DOHH2 (cell line): ENCODE data around the gene NSG2.

Experiments
- H3F3A ChIP-seq: fragments of 200-600 bp; sonication (generic), shearing (Covaris generic); 2 replicates; pipeline ENCODE4 v1.6.0; 2016; ENCODE audit warnings: antibody characterized with exemption, mild to moderate bottlenecking; ENCODE audit not compliant: control insufficient read depth, insufficient read depth
- H3K27ac ChIP-seq: fragments of 200-600 bp; sonication (generic); 2 replicates; pipeline ENCODE4 v1.5.1; 2014; ENCODE audit warnings: low read depth, mild to moderate bottlenecking, low read length, moderate library complexity
- H3K27me3 ChIP-seq: fragments of 200-600 bp; sonication (generic); 2 replicates; pipeline ENCODE4 v1.6.1; 2014; ENCODE audit warnings: mild to moderate bottlenecking, low read length, mixed read lengths; ENCODE audit not compliant: control insufficient read depth
- H3K36me3 ChIP-seq: fragments of 200-600 bp; sonication (generic); 2 replicates; pipeline ENCODE4 v1.6.1; 2014; ENCODE audit warnings: mild to moderate bottlenecking, low read length, moderate library complexity, mixed read lengths; ENCODE audit not compliant: control insufficient read depth
- H3K4me1 ChIP-seq: fragments of 200-600 bp; sonication (generic); 2 replicates; pipeline ENCODE4 v1.6.1; 2014; ENCODE audit warnings: mild to moderate bottlenecking, low read length, mixed read lengths; ENCODE audit not compliant: control insufficient read depth
- H3K4me2 ChIP-seq: fragments of 200-600 bp; sonication (generic); 2 replicates; pipeline ENCODE4 v1.6.0; 2014; ENCODE audit warnings: mild to moderate bottlenecking, low read length, moderate library complexity
- H3K4me3 ChIP-seq: fragments of 200-600 bp; sonication (generic); 2 replicates; pipeline ENCODE4 v1.5.1; 2014; ENCODE audit warnings: mild to moderate bottlenecking, low read length, mixed read lengths
- H3K79me2 ChIP-seq: fragments of 200-600 bp; sonication (generic); 2 replicates; pipeline ENCODE4 v1.6.1; 2014; ENCODE audit warnings: mild to moderate bottlenecking, low read length, mixed read lengths; ENCODE audit not compliant: control insufficient read depth
- H3K9me2 ChIP-seq: fragments of 200-600 bp; sonication (generic); replicated peaks from 2 replicates; pipeline ENCODE4 v1.6.1; 2014; ENCODE audit warnings: mild to moderate bottlenecking, low read length, mixed read lengths; ENCODE audit not compliant: control insufficient read depth
- H3K9me3 ChIP-seq: fragments of 200-600 bp; sonication (generic); 2 replicates; pipeline ENCODE4 v1.6.1; 2014; ENCODE audit warnings: antibody characterized with exemption, low read length, mixed read lengths; ENCODE audit not compliant: control insufficient read depth, insufficient read depth
- H4K20me1 ChIP-seq: fragments of 200-600 bp; sonication (generic); 2 replicates; pipeline ENCODE4 v1.6.0; 2014; ENCODE audit warnings: low read depth, mild to moderate bottlenecking, antibody characterized with exemption, low read length, moderate library complexity; ENCODE audit not compliant: control insufficient read depth, insufficient read depth
- CTCF ChIP-seq: fragments of 200-600 bp; sonication (generic); IDR thresholded peaks from one replicate; pipeline ENCODE4 v1.5.1; 2014; ENCODE audit warnings: antibody characterized with exemption, mild to moderate bottlenecking, low read depth, low read length; ENCODE audit not compliant: poor library complexity, severe bottlenecking
- EZH2phosphoT487 ChIP-seq: fragments of 200-600 bp; sonication (generic); IDR thresholded peaks from 2 replicates; pipeline ENCODE4 v1.6.1; 2017; ENCODE audit warnings: borderline replicate concordance, mild to moderate bottlenecking, antibody characterized with exemption, low read length, moderate library complexity, mixed read lengths

Gene NSG2

DNA sequence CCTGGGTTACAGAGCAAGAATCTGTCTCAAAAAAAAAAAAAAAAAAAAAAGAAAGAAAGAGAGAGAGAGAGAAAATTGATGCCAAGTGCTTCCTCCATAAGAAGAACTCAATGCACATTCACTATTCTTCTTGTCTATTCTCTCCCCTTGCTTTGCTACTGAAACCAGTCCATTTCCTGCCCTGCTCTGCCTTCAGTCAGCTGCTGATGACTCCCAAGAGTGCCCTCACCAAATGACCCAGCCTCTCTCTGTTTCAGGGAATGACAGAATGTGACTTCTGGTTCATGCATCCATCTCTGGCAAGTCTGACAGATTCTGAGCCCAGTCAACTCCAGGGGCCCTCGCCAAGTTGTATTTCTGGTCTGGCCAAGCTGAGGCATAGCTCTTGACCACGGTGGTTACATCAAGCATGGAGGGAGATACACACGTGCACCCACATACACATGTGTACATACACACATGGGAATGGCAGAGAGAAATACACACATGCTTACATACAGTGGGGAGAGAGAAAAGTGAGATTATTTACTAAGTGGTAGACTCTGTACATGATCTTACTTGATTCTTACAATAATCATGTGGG, 106.2 kb downstream of the NSG2 start:
- Histone ChIP-seq H3K27ac (no peak overlapping the region), H3K79me2 (no peaks in the 10 kb centered on the region), H3F3A (no peaks in the 10 kb centered on the region), H4K20me1 (no peaks in the 10 kb centered on the region), H3K4me2 (no peak overlapping the region), H3K27me3 (no peaks in the 10 kb centered on the region), H3K9me2 (no peaks in the 10 kb centered on the region), H3K9me3 (no peaks in the 10 kb centered on the region), H3K4me3 (no peak overlapping the region), H3K4me1 (no peaks in the 10 kb centered on the region), H3K36me3 (no peaks in the 10 kb centered on the region)
- TF ChIP-seq CTCF, result no peak
- TF ChIP-seq EZH2phosphoT487, result no peak

GRCh38 chr5:174154559-174154958, 109.1 kb downstream of the NSG2 start:
- Histone ChIP-seq H4K20me1 (no peaks in the 10 kb centered on the region), H3F3A (no peaks in the 10 kb centered on the region), H3K27me3 (no peaks in the 10 kb centered on the region), H3K9me3 (no peaks in the 10 kb centered on the region), H3K79me2 (no peaks in the 10 kb centered on the region), H3K4me3 (no peak overlapping the region), H3K9me2 (no peaks in the 10 kb centered on the region), H3K4me1 (no peaks in the 10 kb centered on the region), H3K27ac (no peak overlapping the region), H3K4me2 (no peak overlapping the region), H3K36me3 (no peaks in the 10 kb centered on the region)
- no peak for TF ChIP-seq CTCF
- TF ChIP-seq EZH2phosphoT487, result no peak

DNA sequence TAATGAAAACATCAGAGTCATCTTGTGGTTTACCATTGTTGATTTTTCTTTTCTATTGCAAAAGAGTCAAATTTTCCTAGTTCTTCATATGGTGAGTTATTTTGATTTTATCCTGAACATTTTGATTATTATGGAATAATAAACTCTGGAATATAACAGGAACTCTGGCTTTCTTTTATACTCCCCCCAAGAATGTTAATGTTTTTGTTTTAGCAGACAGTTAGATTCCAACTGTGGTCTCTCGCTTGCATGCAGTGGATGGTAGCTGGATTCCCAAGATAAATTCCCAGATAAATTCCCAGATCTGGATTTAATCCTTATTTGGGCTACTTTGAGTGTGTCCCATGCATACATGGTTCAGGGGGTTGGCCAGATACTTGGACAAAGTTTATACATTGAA, 109.8 kb downstream of the NSG2 start:
- TF ChIP-seq CTCF (no peak), EZH2phosphoT487 (no peak)
- H3K9me3 ChIP-seq, result no peaks in the 10 kb centered on the region
- no peak overlapping the region for H3K4me2 ChIP-seq
- no peak overlapping the region for H3K4me3 ChIP-seq
- no peaks in the 10 kb centered on the region for H3K36me3 ChIP-seq
- H3K4me1 ChIP-seq, result no peaks in the 10 kb centered on the region
- no peaks in the 10 kb centered on the region for H3K27me3 ChIP-seq
- H3K27ac ChIP-seq, result no peak overlapping the region
- H4K20me1 ChIP-seq, result no peaks in the 10 kb centered on the region
- H3K9me2 ChIP-seq, result no peaks in the 10 kb centered on the region
- no peaks in the 10 kb centered on the region for H3F3A ChIP-seq
- H3K79me2 ChIP-seq, result no peaks in the 10 kb centered on the region

DNA sequence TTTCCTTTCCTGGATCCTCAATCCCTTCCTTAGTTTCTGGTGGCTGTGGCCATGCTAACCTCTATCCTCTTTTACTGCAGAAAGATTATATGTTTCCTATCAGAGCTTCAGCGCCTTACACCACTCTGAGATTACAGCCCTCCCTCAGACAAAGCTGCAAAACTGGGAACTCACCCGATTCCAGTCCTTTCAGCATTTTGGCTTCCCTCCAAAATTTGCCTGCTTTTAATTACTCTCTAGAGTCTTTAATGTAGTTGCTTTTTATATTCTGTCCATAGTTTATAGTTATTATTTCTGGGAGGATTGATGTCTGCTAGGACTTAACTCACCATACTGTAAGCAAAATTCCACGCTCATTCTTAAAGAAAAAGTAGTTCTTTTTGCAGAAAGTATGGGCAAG, 110.2 kb downstream of the NSG2 start:
- Histone ChIP-seq H3K4me1 (no peaks in the 10 kb centered on the region), H3K27me3 (no peaks in the 10 kb centered on the region), H4K20me1 (no peaks in the 10 kb centered on the region), H3K79me2 (no peaks in the 10 kb centered on the region), H3K9me3 (no peaks in the 10 kb centered on the region), H3K36me3 (no peaks in the 10 kb centered on the region), H3F3A (no peaks in the 10 kb centered on the region), H3K9me2 (no peaks in the 10 kb centered on the region), H3K4me2 (no peak overlapping the region), H3K4me3 (no peak overlapping the region), H3K27ac (no peak overlapping the region)
- TF ChIP-seq CTCF (no peak), EZH2phosphoT487 (no peak)
